DND-41 (cell line): ENCODE data around the gene SLC66A2.
A peak's percentile ranks its signal among the peaks of the same experiment; 100 is the strongest.

Experiments
- ATAC-seq: fragments of 200-7000 bp; cut with Tn5 transposase; 3 replicates; pipeline ENCODE4 v1.9.1; 2021; ENCODE audit warnings: low read depth; ENCODE audit not compliant: insufficient read depth
- DNase-seq: peaks from one replicate; pipeline ENCODE4 v3.0.0-alpha.2; 2020
- H2AFZ ChIP-seq: 2 replicates; pipeline ENCODE4 v1.6.0; 2012; ENCODE audit warnings: low read depth, low read length
- H3K27ac ChIP-seq: 2 replicates; pipeline ENCODE4 v1.5.1; 2012; ENCODE audit warnings: low read length, inconsistent platforms
- H3K27me3 ChIP-seq: fragments of 200-600 bp; sonication (generic); 2 replicates; pipeline ENCODE4 v1.6.0; 2012; ENCODE audit warnings: low read length, mild to moderate bottlenecking, inconsistent platforms; ENCODE audit not compliant: insufficient read depth, poor library complexity
- H3K36me3 ChIP-seq: 2 replicates; pipeline ENCODE4 v1.5.1; 2012; ENCODE audit warnings: low read length, inconsistent platforms; ENCODE audit not compliant: insufficient read depth
- H3K4me1 ChIP-seq: 2 replicates; pipeline ENCODE4 v1.5.1; 2012; ENCODE audit warnings: mild to moderate bottlenecking, low read length; ENCODE audit not compliant: insufficient read depth
- H3K4me2 ChIP-seq: 2 replicates; pipeline ENCODE4 v1.6.0; 2012; ENCODE audit warnings: mild to moderate bottlenecking, moderate library complexity, low read length, inconsistent platforms; ENCODE audit not compliant: insufficient read depth
- H3K4me3 ChIP-seq, 2 experiments: fragments of 200-600 bp in 1 of 2; shearing (Covaris generic) in 1 of 2; 2 replicates each; pipeline ENCODE4 v1.5.1; 2012 to 2016; ENCODE audit warnings: inconsistent platforms in 2 of 2, low read length in 2 of 2, mild to moderate bottlenecking in 2 of 2, low read depth in 1 of 2, moderate library complexity in 1 of 2
- H3K79me2 ChIP-seq: 2 replicates; pipeline ENCODE4 v1.6.0; 2012; ENCODE audit warnings: low read length, inconsistent platforms; ENCODE audit not compliant: insufficient read depth
- H3K9ac ChIP-seq: 2 replicates; pipeline ENCODE4 v1.6.0; 2012; ENCODE audit warnings: low read depth, mild to moderate bottlenecking, inconsistent platforms, low read length, moderate library complexity
- H3K9me3 ChIP-seq: 2 replicates; pipeline ENCODE4 v1.5.1; 2012; ENCODE audit warnings: low read length, moderate library complexity, mild to moderate bottlenecking, inconsistent platforms; ENCODE audit not compliant: insufficient read depth, severe bottlenecking
- H4K20me1 ChIP-seq: 2 replicates; pipeline ENCODE4 v1.6.0; 2012; ENCODE audit warnings: low read length; ENCODE audit not compliant: insufficient read depth
- EZH2 ChIP-seq: IDR thresholded peaks from 3 replicates; pipeline ENCODE4 v1.6.1; 2012; ENCODE audit warnings: borderline replicate concordance, low read depth, mild to moderate bottlenecking, moderate library complexity, low read length, inconsistent platforms; ENCODE audit not compliant: severe bottlenecking
- TF ChIP-seq, protein P1 (sequence below): IDR thresholded peaks from 2 replicates; pipeline ENCODE4 v1.5.1; 2012; ENCODE audit warnings: borderline replicate concordance, low read length, moderate library complexity, mild to moderate bottlenecking; ENCODE audit not compliant: poor library complexity, severe bottlenecking; ENCODE audit errors: extremely low read depth

Gene SLC66A2

GRCh38 chr18:79856119-79857007 lies 95.1 kb downstream of the SLC66A2 start:
- no peaks in the 10 kb centered on the region for H3K79me2 ChIP-seq
- H3K36me3 ChIP-seq = no peaks in the 10 kb centered on the region
- no peak for TF ChIP-seq EZH2
- TF ChIP-seq, protein P1, sequence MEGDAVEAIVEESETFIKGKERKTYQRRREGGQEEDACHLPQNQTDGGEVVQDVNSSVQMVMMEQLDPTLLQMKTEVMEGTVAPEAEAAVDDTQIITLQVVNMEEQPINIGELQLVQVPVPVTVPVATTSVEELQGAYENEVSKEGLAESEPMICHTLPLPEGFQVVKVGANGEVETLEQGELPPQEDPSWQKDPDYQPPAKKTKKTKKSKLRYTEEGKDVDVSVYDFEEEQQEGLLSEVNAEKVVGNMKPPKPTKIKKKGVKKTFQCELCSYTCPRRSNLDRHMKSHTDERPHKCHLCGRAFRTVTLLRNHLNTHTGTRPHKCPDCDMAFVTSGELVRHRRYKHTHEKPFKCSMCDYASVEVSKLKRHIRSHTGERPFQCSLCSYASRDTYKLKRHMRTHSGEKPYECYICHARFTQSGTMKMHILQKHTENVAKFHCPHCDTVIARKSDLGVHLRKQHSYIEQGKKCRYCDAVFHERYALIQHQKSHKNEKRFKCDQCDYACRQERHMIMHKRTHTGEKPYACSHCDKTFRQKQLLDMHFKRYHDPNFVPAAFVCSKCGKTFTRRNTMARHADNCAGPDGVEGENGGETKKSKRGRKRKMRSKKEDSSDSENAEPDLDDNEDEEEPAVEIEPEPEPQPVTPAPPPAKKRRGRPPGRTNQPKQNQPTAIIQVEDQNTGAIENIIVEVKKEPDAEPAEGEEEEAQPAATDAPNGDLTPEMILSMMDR = no peak
- no peak overlapping the region for H3K4me3 ChIP-seq
- H3K27ac ChIP-seq = no peak overlapping the region
- H3K27me3 ChIP-seq = no peaks in the 10 kb centered on the region
- no peaks in the 10 kb centered on the region for H3K9me3 ChIP-seq
- H3K4me1 ChIP-seq = peaks cover 4% of the 10 kb centered on the region; the same call in 1 of the 2 replicates
- H3K4me2 ChIP-seq = no peak overlapping the region; the same call in 1 of the 2 replicates
- no peak overlapping the region for H3K9ac ChIP-seq
- ATAC-seq = peak; percentile 68
- peak; percentile 47 for DNase-seq
- no peaks in the 10 kb centered on the region for H4K20me1 ChIP-seq
- H2AFZ ChIP-seq = no peak overlapping the region

DNA sequence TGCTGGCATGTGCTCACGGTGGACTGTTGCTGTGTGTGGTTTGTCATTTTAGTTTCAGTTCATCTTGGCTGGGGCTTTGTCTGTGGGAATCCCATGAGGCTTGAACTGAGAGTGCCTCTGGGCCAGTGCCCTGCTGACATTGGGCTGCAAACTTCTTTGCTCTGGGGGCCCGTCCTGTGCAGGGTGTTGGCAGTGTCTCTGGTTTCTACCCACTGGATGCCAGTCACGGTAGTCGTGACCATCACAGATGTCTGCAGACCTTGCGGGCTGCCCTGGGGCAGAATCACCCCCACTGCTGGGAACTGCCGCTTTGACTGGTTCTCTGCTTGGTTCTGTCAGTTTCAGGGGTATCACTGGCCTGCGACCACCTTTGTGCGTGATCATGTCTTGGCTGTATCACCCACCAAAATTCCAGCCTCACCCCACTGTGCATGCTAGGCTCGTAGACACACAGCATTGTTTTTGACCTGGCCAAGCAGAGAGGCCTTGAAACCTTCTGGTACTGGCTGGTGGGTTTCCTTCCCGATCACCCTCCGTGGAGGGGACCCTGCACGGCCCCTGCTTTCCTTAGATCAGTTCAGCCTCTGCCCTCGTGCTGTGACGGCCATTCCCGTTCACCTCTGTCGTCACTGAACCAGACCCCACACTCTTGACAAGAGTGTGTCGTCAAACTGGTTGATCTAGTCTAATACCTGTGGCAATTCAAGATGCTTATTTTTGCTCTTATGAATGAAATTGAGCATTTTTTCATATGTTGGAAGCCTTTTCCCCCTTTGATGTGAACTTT lies 96.1 kb downstream of the SLC66A2 start:
- Histone ChIP-seq H3K36me3 (no peaks in the 10 kb centered on the region), H3K9me3 (no peaks in the 10 kb centered on the region), H4K20me1 (no peaks in the 10 kb centered on the region), H3K4me3 (no peak overlapping the region), H3K79me2 (no peaks in the 10 kb centered on the region), H3K4me1 (peaks cover 4% of the 10 kb centered on the region; the same call in 1 of the 2 replicates), H3K27me3 (no peaks in the 10 kb centered on the region), H3K4me2 (no peak overlapping the region), H3K9ac (no peak overlapping the region), H3K27ac (no peak overlapping the region), H2AFZ (no peak overlapping the region)
- no peak for TF ChIP-seq EZH2
- TF ChIP-seq, protein P1 = no peak
- peak; percentile 65 for ATAC-seq
- DNase-seq = peak; percentile 22

DNA sequence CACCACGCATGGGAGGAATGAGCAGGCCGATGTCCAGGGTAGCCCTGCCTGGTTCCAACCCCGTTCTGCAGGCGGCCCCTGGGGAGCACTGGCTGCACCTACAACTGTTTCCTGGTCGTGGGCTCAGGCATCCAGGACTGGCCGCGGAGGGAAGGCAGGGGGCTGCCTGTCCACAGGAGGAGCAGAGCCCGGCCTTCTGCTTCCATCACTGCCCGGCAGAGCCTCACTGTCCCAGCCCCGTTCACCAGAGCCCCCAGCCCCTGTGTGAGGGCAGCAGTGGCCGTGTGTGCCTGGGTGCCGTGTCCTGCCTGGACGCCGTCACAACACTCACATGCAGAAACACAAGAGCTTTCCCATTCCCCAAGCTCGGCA lies 97.5 kb downstream of the SLC66A2 start:
- Histone ChIP-seq H4K20me1 (no peaks in the 10 kb centered on the region), H3K4me3 (no peak overlapping the region), H3K27ac (no peak overlapping the region), H2AFZ (no peak overlapping the region), H3K27me3 (no peaks in the 10 kb centered on the region), H3K9me3 (no peaks in the 10 kb centered on the region), H3K9ac (no peak overlapping the region), H3K4me2 (no peak overlapping the region), H3K36me3 (no peaks in the 10 kb centered on the region), H3K4me1 (peaks cover 4% of the 10 kb centered on the region; the same call in 1 of the 2 replicates), H3K79me2 (no peaks in the 10 kb centered on the region)
- no peak for TF ChIP-seq EZH2
- TF ChIP-seq, protein P1 = no peak
- no peak for ATAC-seq
- DNase-seq = no peak
